GM23338 (cell line): ENCODE measurements around the gene GNS. TPM values are rescaled to one million over a fixed set of nuclear protein-coding genes. Genes with fewer than 3 reads are reported as not detected.

Experiments used
- ATAC-seq: fragments of 200-7000 bp; cut with Tn5 transposase; 3 replicates; pipeline ENCODE4 v1.9.1; 2020
- DNase-seq: peaks from one replicate; pipeline ENCODE4 v3.0.0-alpha.2; 2015; ENCODE audit warnings: low spot score
- H2AFZ ChIP-seq: fragments of 200-600 bp; sonication (generic); 2 replicates; pipeline ENCODE4 v1.8.0; 2016; ENCODE audit warnings: antibody characterized with exemption, mild to moderate bottlenecking, moderate library complexity
- H3F3A ChIP-seq: fragments of 200-600 bp; sonication (generic); replicated peaks from 2 replicates; pipeline ENCODE4 v1.8.0; 2017; ENCODE audit warnings: antibody characterized with exemption, mixed run types, low read depth
- H3K27ac ChIP-seq: fragments of 200-600 bp; sonication (generic); 2 replicates; pipeline ENCODE4 v1.6.1; 2016; ENCODE audit warnings: low read depth
- H3K27me3 ChIP-seq: fragments of 200-600 bp; sonication (generic); 2 replicates; pipeline ENCODE4 v1.8.0; 2016; ENCODE audit warnings: mild to moderate bottlenecking, mixed run types, moderate library complexity; ENCODE audit not compliant: insufficient read depth
- H3K36me3 ChIP-seq: fragments of 200-600 bp; sonication (generic); 2 replicates; pipeline ENCODE4 v1.8.0; 2016; ENCODE audit warnings: mild to moderate bottlenecking; ENCODE audit not compliant: insufficient read depth
- H3K4me1 ChIP-seq: fragments of 200-600 bp; sonication (generic); 2 replicates; pipeline ENCODE4 v1.8.0; 2016; ENCODE audit warnings: mild to moderate bottlenecking, moderate library complexity; ENCODE audit not compliant: insufficient read depth
- H3K4me2 ChIP-seq: fragments of 200-600 bp; sonication (generic); 2 replicates; pipeline ENCODE4 v1.7.1; 2017; ENCODE audit warnings: mixed run types
- H3K4me3 ChIP-seq: fragments of 200-600 bp; sonication (generic); 2 replicates; pipeline ENCODE4 v1.6.1; 2016; ENCODE audit warnings: mixed run types
- H3K79me2 ChIP-seq: fragments of 200-600 bp; sonication (generic); replicated peaks from 2 replicates; pipeline ENCODE4 v1.8.0; 2017; ENCODE audit warnings: mild to moderate bottlenecking; ENCODE audit not compliant: insufficient read depth
- H3K9me2 ChIP-seq: fragments of 200-600 bp; sonication (generic); 2 replicates; pipeline ENCODE4 v1.8.0; 2017; ENCODE audit not compliant: insufficient read depth
- H4K20me1 ChIP-seq: fragments of 200-600 bp; sonication (generic); replicated peaks from 2 replicates; pipeline ENCODE4 v1.8.0; 2017; ENCODE audit warnings: mild to moderate bottlenecking; ENCODE audit not compliant: insufficient read depth
- H3K27ac Mint-ChIP-seq: 2 replicates; pipeline ENCODE4 v1.8.0; 2020; ENCODE audit warnings: inconsistent platforms, mild to moderate bottlenecking, moderate library complexity, mixed read lengths
- H3K27me3 Mint-ChIP-seq: 3 replicates; pipeline ENCODE4 v1.8.0; 2022; ENCODE audit warnings: low read depth, mild to moderate bottlenecking, moderate library complexity, mixed read lengths, inconsistent platforms; ENCODE audit not compliant: insufficient read depth, poor library complexity
- H3K36me3 Mint-ChIP-seq: 3 replicates; pipeline ENCODE4 v1.8.0; 2021; ENCODE audit warnings: low read depth, mild to moderate bottlenecking, inconsistent platforms, moderate library complexity, mixed read lengths
- H3K4me1 Mint-ChIP-seq: 3 replicates; pipeline ENCODE4 v1.8.0; 2020; ENCODE audit warnings: mild to moderate bottlenecking, inconsistent platforms, mixed read lengths
- H3K4me3 Mint-ChIP-seq: 3 replicates; pipeline ENCODE4 v1.8.0; 2021; ENCODE audit warnings: moderate library complexity, mild to moderate bottlenecking, inconsistent platforms, mixed read lengths
- H3K9me3 Mint-ChIP-seq: 3 replicates; pipeline ENCODE4 v1.8.0; 2020; ENCODE audit warnings: moderate library complexity, mild to moderate bottlenecking, inconsistent platforms, mixed read lengths
- CREB1 ChIP-seq: fragments of 250-450 bp; sonication (Bioruptor Pico); IDR thresholded peaks from 2 replicates; pipeline ENCODE4 v1.5.0; 2020; ENCODE audit warnings: low read depth, mild to moderate bottlenecking, moderate library complexity
- CTCF ChIP-seq, 2 experiments: fragments of 200-600 bp in 1 of 2; sonication (generic) in 1 of 2; conservative IDR thresholded peaks; 2 replicates each; pipeline versions ENCODE4 v1.5.1 to v1.6.1; 2016 to 2017; ENCODE audit warnings: antibody characterized with exemption in 2 of 2, low read depth in 2 of 2, mild to moderate bottlenecking in 2 of 2, moderate library complexity in 1 of 2
- EZH2phosphoT487 ChIP-seq: fragments of 200-600 bp; sonication (generic); IDR thresholded peaks from one replicate; pipeline ENCODE4 v1.8.1; 2018; ENCODE audit warnings: antibody characterized with exemption; ENCODE audit not compliant: unreplicated experiment
- JUNB ChIP-seq: IDR thresholded peaks from one replicate; pipeline ENCODE4 v1.6.1; 2016; ENCODE audit warnings: antibody characterized with exemption; ENCODE audit not compliant: unreplicated experiment
- NANOG ChIP-seq: IDR thresholded peaks from 2 replicates; pipeline ENCODE4 v1.6.1; 2016; ENCODE audit warnings: antibody characterized with exemption, borderline replicate concordance
- POLR2AphosphoS5 ChIP-seq: IDR thresholded peaks from 2 replicates; pipeline ENCODE4 v1.6.1; 2016; ENCODE audit warnings: antibody characterized with exemption, low read depth
- STAT1 ChIP-seq: IDR thresholded peaks from one replicate; pipeline ENCODE4 v1.6.1; 2016; ENCODE audit warnings: antibody characterized with exemption; ENCODE audit not compliant: unreplicated experiment
- ZNF114 ChIP-seq: fragments of 250-450 bp; sonication (Bioruptor Pico); IDR thresholded peaks from 2 replicates; pipeline ENCODE4 v1.5.0; 2020; ENCODE audit warnings: mild to moderate bottlenecking, moderate library complexity
- ZNF331 ChIP-seq: fragments of 250-450 bp; sonication (Bioruptor Pico); IDR thresholded peaks from 2 replicates; pipeline ENCODE4 v1.5.0; 2020; ENCODE audit warnings: low read depth, mild to moderate bottlenecking, moderate library complexity
- ZNF462 ChIP-seq: fragments of 250-450 bp; sonication (Bioruptor Pico); IDR thresholded peaks from 2 replicates; pipeline ENCODE4 v1.5.0; 2020; ENCODE audit warnings: mild to moderate bottlenecking, moderate library complexity
- polyA plus RNA-seq: library from polyadenylated mRNA; unstranded; fragments of >200 nt; fragmentation: Nextera tagmentation; extraction: Ambion mirVana; gene quantifications from 2 replicates; pipeline ENCODE4 v1.2.1, GENCODE V29; 2016
- total RNA-seq: library from RNA; depleted of rRNA; stranded (reverse); fragments of >200 nt; shearing (Covaris generic); gene quantifications from 2 replicates; pipeline ENCODE4 v1.2.3, GENCODE V29; 2014
- TF ChIP-seq, protein P1 (sequence below): IDR thresholded peaks from 2 replicates; pipeline ENCODE4 v1.6.1; 2016; ENCODE audit warnings: antibody characterized with exemption

GNS gene
- total and polyA plus RNA-seq, 2 experiments from 2014 or later = 12.3 to 34.9 TPM

DNA sequence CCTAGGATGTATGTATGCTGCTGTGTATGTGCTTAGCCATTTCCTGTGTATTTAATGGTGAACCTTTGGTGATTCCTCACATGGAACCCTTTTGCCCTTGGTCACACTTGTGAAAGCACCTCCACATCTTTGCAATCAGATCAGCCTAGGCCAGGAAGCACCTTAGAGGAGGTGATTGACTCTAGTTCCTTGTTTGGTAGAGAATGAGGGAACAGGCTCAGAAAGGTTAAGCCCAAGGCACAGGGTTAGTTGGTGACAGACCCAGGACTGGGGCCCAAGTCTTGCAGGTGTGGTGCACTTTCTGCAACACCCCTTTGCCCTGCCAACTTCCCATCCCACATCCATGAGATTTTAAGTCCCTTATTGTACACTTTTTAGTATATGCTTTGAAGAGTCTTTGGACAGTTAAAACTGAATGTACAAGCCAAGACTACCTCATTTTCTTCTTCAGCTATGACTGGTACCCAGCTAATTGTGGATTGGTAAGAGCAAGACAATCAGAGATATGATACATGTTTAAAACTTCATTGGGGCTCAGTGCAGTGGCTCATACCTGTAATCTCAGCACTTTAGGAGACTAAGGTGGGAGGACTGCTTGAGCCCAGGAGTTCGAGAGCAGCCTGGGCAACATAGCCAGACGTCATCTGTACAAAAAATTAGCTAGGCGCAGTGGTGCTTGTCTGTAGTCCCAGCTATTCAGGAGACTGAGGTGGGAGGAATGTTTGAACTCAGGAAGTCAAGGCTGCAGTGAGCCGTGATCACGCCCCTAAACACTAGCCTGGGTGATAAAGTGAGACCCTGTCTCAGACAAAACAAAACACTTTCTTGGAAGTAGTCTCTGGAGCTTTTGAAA, 77.8 kb downstream of the GNS start (continued):
- TF ChIP-seq ZNF462 (CRISPR knock-in tag) (no peak), CTCF (conservative IDR thresholded peaks at IDR 0.05; ENCODE audit: low read depth in 2 of 2) (no peak), NANOG (no peak), ZNF331 (no peak), EZH2phosphoT487 (no peak), POLR2AphosphoS5 (no peak)

GRCh38 chr12:64680235-64680634, 79.0 kb downstream of the GNS start:
- no peak for DNase-seq
- no peak overlapping the region for H3K27ac Mint-ChIP-seq
- H3K4me1 Mint-ChIP-seq = peaks cover 38% of the 10 kb centered on the region
- H3K36me3 Mint-ChIP-seq = peaks cover 3% of the 10 kb centered on the region; the same call in 2 of the 3 replicates
- Histone ChIP-seq H2AFZ (no peak overlapping the region), H3K27me3 (no peaks in the 10 kb centered on the region), H3K9me2 (no peaks in the 10 kb centered on the region), H3K27ac (no peak overlapping the region), H3F3A (no peaks in the 10 kb centered on the region), H3K36me3 (no peaks in the 10 kb centered on the region), H4K20me1 (peaks cover 16% of the 10 kb centered on the region; the same call in 1 of the 2 replicates), H3K79me2 (peaks cover 89% of the 10 kb centered on the region), H3K4me2 (no peak overlapping the region), H3K4me3 (no peak overlapping the region), H3K4me1 (peaks cover 29% of the 10 kb centered on the region)
- peaks cover 2% of the 10 kb centered on the region for H3K27me3 Mint-ChIP-seq
- ATAC-seq = no peak
- no peak overlapping the region for H3K4me3 Mint-ChIP-seq
- no peaks in the 10 kb centered on the region for H3K9me3 Mint-ChIP-seq
- no peak for TF ChIP-seq STAT1
- TF ChIP-seq, protein P1, sequence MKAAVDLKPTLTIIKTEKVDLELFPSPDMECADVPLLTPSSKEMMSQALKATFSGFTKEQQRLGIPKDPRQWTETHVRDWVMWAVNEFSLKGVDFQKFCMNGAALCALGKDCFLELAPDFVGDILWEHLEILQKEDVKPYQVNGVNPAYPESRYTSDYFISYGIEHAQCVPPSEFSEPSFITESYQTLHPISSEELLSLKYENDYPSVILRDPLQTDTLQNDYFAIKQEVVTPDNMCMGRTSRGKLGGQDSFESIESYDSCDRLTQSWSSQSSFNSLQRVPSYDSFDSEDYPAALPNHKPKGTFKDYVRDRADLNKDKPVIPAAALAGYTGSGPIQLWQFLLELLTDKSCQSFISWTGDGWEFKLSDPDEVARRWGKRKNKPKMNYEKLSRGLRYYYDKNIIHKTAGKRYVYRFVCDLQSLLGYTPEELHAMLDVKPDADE = no peak
- no peak for TF ChIP-seq CREB1 (CRISPR knock-in tag)
- TF ChIP-seq ZNF114 (CRISPR knock-in tag) = no peak
- no peak for TF ChIP-seq POLR2AphosphoS5
- TF ChIP-seq EZH2phosphoT487 = no peak
- no peak for TF ChIP-seq JUNB
